Putamen (tissue), 1 donor: Measurements from ENCODE around the gene ERC1.

Source experiments
- DNase-seq: peaks from one replicate; pipeline ENCODE4 v3.0.0-alpha.2; 2016; ENCODE audit warnings: low spot score

ERC1 gene

DNA sequence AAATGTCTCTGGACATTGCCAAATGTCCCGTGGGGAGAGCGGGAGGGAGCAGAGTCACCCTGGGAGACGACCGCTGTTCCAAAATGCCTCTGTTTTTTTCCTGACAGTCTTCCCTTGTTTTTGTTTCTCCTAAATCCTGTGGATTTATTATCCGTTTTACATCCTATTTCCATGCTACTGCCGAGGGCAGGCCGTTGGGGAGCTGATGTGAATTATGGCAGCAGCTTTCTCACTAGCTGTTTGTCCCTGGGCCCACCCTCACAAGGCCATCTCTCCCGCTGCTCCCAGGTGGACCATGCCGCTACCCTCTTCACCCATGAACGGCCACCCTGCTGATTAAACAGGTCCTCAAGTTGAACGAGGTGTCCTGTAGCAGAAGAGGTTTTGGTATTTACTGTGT lies 548.1 kb downstream of the ERC1 start:
- no peak for DNase-seq

DNA sequence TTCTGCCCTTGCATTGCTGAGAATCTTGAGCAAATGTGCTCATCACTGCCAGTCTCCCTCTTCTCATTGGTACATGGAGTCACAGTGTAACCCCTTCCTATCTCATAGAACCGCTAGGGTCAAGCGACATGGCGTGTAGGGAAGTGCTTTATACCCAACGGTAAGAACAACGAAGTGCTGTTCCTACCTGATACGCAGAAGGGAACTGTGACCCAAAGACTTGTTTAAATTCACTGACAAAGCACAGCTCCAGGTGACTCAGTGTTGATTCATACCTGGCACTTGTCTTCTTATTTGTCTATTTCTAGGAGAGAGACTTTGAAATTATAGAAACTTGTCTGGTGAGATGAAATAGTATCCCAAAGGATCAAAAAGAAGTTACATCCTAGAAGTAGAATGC lies 549.7 kb downstream of the ERC1 start:
- no peak for DNase-seq

DNA sequence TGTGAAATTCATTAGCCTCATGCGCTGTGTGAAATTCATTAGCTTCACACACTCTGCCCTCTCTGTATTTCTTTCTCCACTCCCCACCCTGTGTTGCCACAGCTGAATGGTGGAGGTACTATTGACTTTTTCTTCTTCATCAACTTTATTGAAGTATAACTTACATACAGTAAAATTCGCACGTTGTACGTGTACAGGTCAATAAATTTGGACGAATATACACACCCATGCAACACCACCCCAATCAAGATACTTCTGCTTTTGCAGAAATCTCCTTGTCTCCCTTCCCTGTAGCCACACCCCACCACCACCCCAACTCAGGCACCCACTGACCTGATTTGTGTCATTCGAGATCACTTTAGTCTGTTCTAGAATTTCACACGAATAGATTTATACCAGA lies 551.6 kb downstream of the ERC1 start:
- no peak for DNase-seq

DNA sequence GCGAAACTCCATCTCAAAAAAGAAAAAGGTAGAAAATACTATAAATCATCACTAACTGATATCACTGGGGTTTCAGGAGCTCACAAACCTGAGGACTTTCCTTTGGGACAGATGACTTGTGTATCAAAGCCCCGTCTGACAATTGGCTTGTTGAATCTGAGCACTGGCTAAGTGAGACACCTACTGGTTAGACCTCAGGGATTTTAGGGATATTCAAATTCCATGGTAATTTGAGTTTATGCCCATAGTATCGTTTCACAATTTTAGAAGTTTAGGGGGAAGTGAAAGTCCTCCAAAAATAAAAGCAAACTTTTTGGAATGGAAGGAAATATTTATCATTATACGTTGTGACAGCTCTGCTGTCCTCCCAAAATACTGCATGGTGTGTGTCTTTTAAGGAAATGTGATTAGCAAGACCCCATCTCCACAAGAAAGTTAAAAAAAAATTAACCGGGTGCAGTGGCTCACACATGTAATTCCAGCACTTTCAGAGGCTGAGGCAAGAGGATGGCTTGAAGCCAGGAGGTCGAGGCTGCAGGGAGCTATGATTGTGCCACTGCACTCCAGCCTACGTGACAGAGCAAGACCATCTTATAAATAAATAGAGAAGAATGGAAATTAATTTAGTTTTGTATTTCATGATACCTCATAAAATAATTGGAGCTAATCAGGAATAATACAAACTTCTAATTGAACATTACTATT lies 554.1 kb downstream of the ERC1 start:
- DNase-seq = no peak
